ENCODE data around the gene COL9A3. TPM values are rescaled to one million over a fixed set of nuclear protein-coding genes. Genes with fewer than 3 reads are reported as not detected.
A peak's percentile ranks its signal among the peaks of the same experiment; 100 is the strongest.

Gene COL9A3
- total RNA-seq, 6 experiments from 2014 or later, result 1.5 to 7.6 (median 3.5) TPM

- peak in 3 of 4 donors; percentile 4 to 45 (median 6) for ATAC-seq
- intact Hi-C loops (cut with DNase I), result no loop called here
- whole genome bisulfite sequencing (ENCODE audit: insufficient coverage, low coverage, low lambda C conversion rate, missing lambda C conversion rate), result 77% methylated on average over 3 of the region's 16 CpGs
Observed at GRCh38 chr20:62769346-62770071, 47.3 kb upstream of the COL9A3 start.

GRCh38 chr20:62770111-62770910 is 46.5 kb upstream of the COL9A3 start:
- intact Hi-C loops (cut with DNase I), result no loop called here
- H3K4me1 ChIP-seq, result peaks cover 0 to 45% (median 20%) of the 10 kb centered on the region in 4 donors

More at GRCh38 chr20:62769346-62770071, 47.3 kb upstream of the COL9A3 start:
- no peaks in the 10 kb centered on the region for H3K36me3 ChIP-seq
- peak; percentile 12 to 80 (median 74) for DNase-seq
- no peaks in the 10 kb centered on the region for H3K27me3 ChIP-seq
- no peak overlapping the region for H3K4me3 ChIP-seq
- peaks cover 0 to 42% (median 20%) of the 10 kb centered on the region in 4 donors for H3K4me1 ChIP-seq
- no peaks in the 10 kb centered on the region for H3K9me3 ChIP-seq
- TF ChIP-seq CTCF (IDR thresholded peaks at IDR 0.05) (no peak), POLR2A (IDR thresholded peaks at IDR 0.05) (no peak)
- no peak overlapping the region for H3K27ac ChIP-seq

GRCh38 chr20:62770916-62771315 is 45.9 kb upstream of the COL9A3 start:
- DNase-seq, result peak in 1 of 3 donors; percentile 39
- Histone ChIP-seq H3K36me3 (no peaks in the 10 kb centered on the region), H3K27ac (no peak overlapping the region), H3K9me3 (no peaks in the 10 kb centered on the region), H3K27me3 (no peaks in the 10 kb centered on the region), H3K4me1 (peaks cover 0 to 49% (median 20%) of the 10 kb centered on the region in 4 donors), H3K4me3 (no peak overlapping the region)
- intact Hi-C loops (cut with DNase I), result no loop called here
- ATAC-seq, result no peak
- WGBS (ENCODE audit: insufficient coverage, low coverage, low lambda C conversion rate, missing lambda C conversion rate), result 40% methylated on average over 1 of the region's 14 CpGs
- TF ChIP-seq CTCF (IDR thresholded peaks at IDR 0.05) (no peak), POLR2A (IDR thresholded peaks at IDR 0.05) (no peak)

More at GRCh38 chr20:62770111-62770910, 46.5 kb upstream of the COL9A3 start:
- TF ChIP-seq CTCF (IDR thresholded peaks at IDR 0.05), result no peak
- TF ChIP-seq POLR2A (IDR thresholded peaks at IDR 0.05), result no peak
- DNase-seq (peak in 2 of 3 donors; percentile 13 to 55), ATAC-seq (no peak)
- H3K27ac ChIP-seq, result no peak overlapping the region
- H3K4me3 ChIP-seq, result no peak overlapping the region
- H3K9me3 ChIP-seq, result no peaks in the 10 kb centered on the region
- no peaks in the 10 kb centered on the region for H3K36me3 ChIP-seq
- H3K27me3 ChIP-seq, result no peaks in the 10 kb centered on the region
- WGBS (ENCODE audit: insufficient coverage, low coverage, low lambda C conversion rate, missing lambda C conversion rate), result 78% methylated on average over 5 of the region's 20 CpGs

GRCh38 chr20:62771396-62772102 is 45.3 kb upstream of the COL9A3 start:
- ATAC-seq (no peak), DNase-seq (peak in 2 of 3 donors; percentile 14 to 51)
- intact Hi-C loops (cut with DNase I), result no loop called here
- TF ChIP-seq POLR2A (IDR thresholded peaks at IDR 0.05), result no peak
- TF ChIP-seq CTCF (IDR thresholded peaks at IDR 0.05), result no peak
- Histone ChIP-seq H3K36me3 (no peaks in the 10 kb centered on the region), H3K27ac (peak overlapping the region in 1 of 3 donors; percentile 90), H3K4me3 (no peak overlapping the region), H3K9me3 (no peaks in the 10 kb centered on the region), H3K27me3 (no peaks in the 10 kb centered on the region), H3K4me1 (peaks cover 0 to 49% (median 20%) of the 10 kb centered on the region in 4 donors)
- WGBS (ENCODE audit: insufficient coverage, low coverage, low lambda C conversion rate, missing lambda C conversion rate), result 57% methylated on average over 8 of the region's 25 CpGs
